Caco-2 (cell line): ENCODE measurements around the gene LGALS14. TPM values are rescaled to one million over a fixed set of nuclear protein-coding genes. Genes with fewer than 3 reads are reported as not detected.

Experiments
- BruUV-seq: library from RNA; stranded (reverse); fragments of 400-500 nt; replicated peaks from 2 replicates; lab custom pipeline; 2021; lab: Mats Ljungman, UMichigan
- CTCF ChIA-PET: fragments of 300-600 bp; sonication (Branson Sonifier 250); formaldehyde crosslinking; loops from one replicate; lab custom pipeline; 2022; ENCODE audit warnings: antibody characterized with exemption; lab: Charles Lee
- POLR2A ChIA-PET: fragments of 300-600 bp; sonication (Branson Sonifier 250); formaldehyde crosslinking; loops from one replicate; lab custom pipeline; 2022; ENCODE audit warnings: antibody characterized with exemption; lab: Charles Lee
- DNase-seq, 2 experiments: peaks; one replicate each; pipeline versions ENCODE4 v3.0.0 to v3.0.0-alpha.2; 2020 to 2022
- H3K27me3 ChIP-seq: replicated peaks from 2 replicates; pipeline ENCODE4 v1.6.0; 2011; ENCODE audit warnings: low read length; ENCODE audit not compliant: control insufficient read depth, insufficient read depth
- H3K36me3 ChIP-seq: 2 replicates; pipeline ENCODE4 v1.5.1; 2011; ENCODE audit warnings: low read length; ENCODE audit not compliant: control insufficient read depth, insufficient read depth
- H3K4me1 ChIP-seq: fragments of 250-450 bp; sonication (Bioruptor Pico); 2 replicates; pipeline ENCODE4 v1.5.1; 2020; ENCODE audit warnings: mild to moderate bottlenecking
- H3K4me3 ChIP-seq: 2 replicates; pipeline ENCODE4 v1.5.1; 2011; ENCODE audit warnings: low read depth, mild to moderate bottlenecking, control low read depth, low read length
- H3K9me3 ChIP-seq: fragments of 250-450 bp; sonication (Bioruptor Pico); 2 replicates; pipeline ENCODE4 v1.5.1; 2020; ENCODE audit warnings: mild to moderate bottlenecking, moderate library complexity
- H3K27ac Mint-ChIP-seq: one replicate; pipeline ENCODE4 v1.8.0; 2022; ENCODE audit warnings: mixed read lengths; ENCODE audit not compliant: unreplicated experiment
- H3K27me3 Mint-ChIP-seq: one replicate; pipeline ENCODE4 v1.8.0; 2022; ENCODE audit warnings: mixed read lengths; ENCODE audit not compliant: insufficient read depth, unreplicated experiment
- H3K36me3 Mint-ChIP-seq: one replicate; pipeline ENCODE4 v1.8.0; 2022; ENCODE audit warnings: mild to moderate bottlenecking, mixed read lengths; ENCODE audit not compliant: insufficient read depth, unreplicated experiment
- H3K4me1 Mint-ChIP-seq: one replicate; pipeline ENCODE4 v1.8.0; 2022; ENCODE audit warnings: low read depth, mixed read lengths; ENCODE audit not compliant: unreplicated experiment
- H3K4me3 Mint-ChIP-seq: one replicate; pipeline ENCODE4 v1.8.0; 2022; ENCODE audit warnings: mild to moderate bottlenecking, moderate library complexity, mixed read lengths; ENCODE audit not compliant: unreplicated experiment
- H3K9me3 Mint-ChIP-seq: one replicate; pipeline ENCODE4 v1.8.0; 2022; ENCODE audit warnings: mixed read lengths; ENCODE audit not compliant: unreplicated experiment
- intact Hi-C: fragments of 100-400 bp; cut with micrococcal nuclease; formaldehyde crosslinking; loops from one replicate; pipeline ENCODE4 v1.10.0; 2022; ENCODE audit not compliant: unreplicated experiment
- total RNA-seq: library from RNA; stranded (reverse); gene quantifications from 2 replicates; pipeline ENCODE4 v1.2.3, GENCODE V29; 2022
- TF ChIP-seq, protein P1 (sequence below), 2 experiments: fragments of 200-600 bp in 1 of 2; IDR thresholded peaks; 1 replicate in 1 of 2; 2 replicates in 1 of 2; pipeline versions ENCODE4 v1.5.1 to v1.8.0; 2011 to 2022; ENCODE audit warnings: antibody characterized with exemption in 1 of 2, control low read depth in 1 of 2, inconsistent platforms in 1 of 2, low read depth in 1 of 2, low read length in 1 of 2, mild to moderate bottlenecking in 1 of 2, moderate library complexity in 1 of 2; ENCODE audit not compliant: insufficient read depth in 1 of 2, severe bottlenecking in 1 of 2, unreplicated experiment in 1 of 2

LGALS14 gene
- total RNA-seq, 1 experiment from 2014 or later = 1.2 TPM

GRCh38 chr19:39736088-39736487 is 31.8 kb downstream of the LGALS14 start:
- BruUV-seq = no TSS peak
- no peak overlapping the region for H3K4me3 ChIP-seq
- no peaks in the 10 kb centered on the region for H3K36me3 ChIP-seq
- Mint-ChIP-seq H3K27ac (no peak overlapping the region), H3K4me1 (no peaks in the 10 kb centered on the region), H3K27me3 (peaks cover 9% of the 10 kb centered on the region), H3K9me3 (no peaks in the 10 kb centered on the region), H3K36me3 (no peaks in the 10 kb centered on the region), H3K4me3 (no peak overlapping the region)
- ChIA-PET POLR2A (no interaction called here), CTCF (no interaction called here)
- no peaks in the 10 kb centered on the region for H3K9me3 ChIP-seq
- intact Hi-C loops = no loop called here
- peaks cover 2% of the 10 kb centered on the region; the same call in 1 of the 2 replicates for H3K27me3 ChIP-seq
- TF ChIP-seq, protein P1, sequence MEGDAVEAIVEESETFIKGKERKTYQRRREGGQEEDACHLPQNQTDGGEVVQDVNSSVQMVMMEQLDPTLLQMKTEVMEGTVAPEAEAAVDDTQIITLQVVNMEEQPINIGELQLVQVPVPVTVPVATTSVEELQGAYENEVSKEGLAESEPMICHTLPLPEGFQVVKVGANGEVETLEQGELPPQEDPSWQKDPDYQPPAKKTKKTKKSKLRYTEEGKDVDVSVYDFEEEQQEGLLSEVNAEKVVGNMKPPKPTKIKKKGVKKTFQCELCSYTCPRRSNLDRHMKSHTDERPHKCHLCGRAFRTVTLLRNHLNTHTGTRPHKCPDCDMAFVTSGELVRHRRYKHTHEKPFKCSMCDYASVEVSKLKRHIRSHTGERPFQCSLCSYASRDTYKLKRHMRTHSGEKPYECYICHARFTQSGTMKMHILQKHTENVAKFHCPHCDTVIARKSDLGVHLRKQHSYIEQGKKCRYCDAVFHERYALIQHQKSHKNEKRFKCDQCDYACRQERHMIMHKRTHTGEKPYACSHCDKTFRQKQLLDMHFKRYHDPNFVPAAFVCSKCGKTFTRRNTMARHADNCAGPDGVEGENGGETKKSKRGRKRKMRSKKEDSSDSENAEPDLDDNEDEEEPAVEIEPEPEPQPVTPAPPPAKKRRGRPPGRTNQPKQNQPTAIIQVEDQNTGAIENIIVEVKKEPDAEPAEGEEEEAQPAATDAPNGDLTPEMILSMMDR (IDR thresholded peaks at IDR 0.05; ENCODE audit: insufficient read depth in 1 of 2, low read depth in 1 of 2, low read length in 1 of 2, severe bottlenecking in 1 of 2, unreplicated experiment in 1 of 2) = no peak
- no peaks in the 10 kb centered on the region for H3K4me1 ChIP-seq
- no peak for DNase-seq

DNA sequence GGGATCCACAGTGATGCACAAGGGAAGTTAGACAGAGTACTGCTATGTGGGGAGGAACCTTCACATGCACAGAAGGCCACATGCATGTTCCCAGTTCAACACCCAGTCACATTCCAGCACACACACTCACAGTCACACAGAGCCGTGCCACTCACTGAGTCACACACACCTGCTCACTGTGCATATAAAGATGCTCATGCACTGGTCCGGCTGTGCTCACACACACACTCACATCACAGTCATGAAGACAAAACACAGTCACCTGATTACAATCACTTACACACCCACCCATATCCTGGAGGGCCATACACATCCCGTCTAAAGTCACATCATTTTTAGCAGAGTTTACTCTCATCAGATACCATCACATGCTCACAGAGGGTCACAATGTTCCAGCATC is 33.1 kb downstream of the LGALS14 start:
- Mint-ChIP-seq H3K27ac (no peak overlapping the region), H3K27me3 (peaks cover 9% of the 10 kb centered on the region), H3K36me3 (no peaks in the 10 kb centered on the region), H3K9me3 (no peaks in the 10 kb centered on the region), H3K4me3 (no peak overlapping the region), H3K4me1 (no peaks in the 10 kb centered on the region)
- TF ChIP-seq, protein P1 (IDR thresholded peaks at IDR 0.05; ENCODE audit: insufficient read depth in 1 of 2, low read depth in 1 of 2, low read length in 1 of 2, severe bottlenecking in 1 of 2, unreplicated experiment in 1 of 2) = no peak
- no peak overlapping the region for H3K4me3 ChIP-seq
- peaks cover 2% of the 10 kb centered on the region; the same call in 1 of the 2 replicates for H3K27me3 ChIP-seq
- no peaks in the 10 kb centered on the region for H3K36me3 ChIP-seq
- intact Hi-C loops = no loop called here
- H3K9me3 ChIP-seq = no peaks in the 10 kb centered on the region
- no peaks in the 10 kb centered on the region for H3K4me1 ChIP-seq
- no TSS peak for BruUV-seq
- no peak for DNase-seq
- ChIA-PET CTCF (no interaction called here), POLR2A (no interaction called here)

- peaks cover 2% of the 10 kb centered on the region; the same call in 1 of the 2 replicates for H3K27me3 ChIP-seq
- no peaks in the 10 kb centered on the region for H3K9me3 ChIP-seq
- Mint-ChIP-seq H3K36me3 (no peaks in the 10 kb centered on the region), H3K9me3 (no peaks in the 10 kb centered on the region), H3K4me3 (no peak within 1 kb of the TSS), H3K27ac (no peak within 1 kb of the TSS), H3K27me3 (peaks cover 9% of the 10 kb centered on the region), H3K4me1 (no peaks in the 10 kb centered on the region)
- no peak for DNase-seq
- no TSS peak for BruUV-seq
- CTCF ChIA-PET = no interaction called here
- intact Hi-C loops = no loop called here
- POLR2A ChIA-PET = no interaction called here
- H3K4me3 ChIP-seq = no peak within 1 kb of the TSS
- no peaks in the 10 kb centered on the region for H3K4me1 ChIP-seq
- TF ChIP-seq, protein P1 (IDR thresholded peaks at IDR 0.05; ENCODE audit: insufficient read depth in 1 of 2, low read depth in 1 of 2, low read length in 1 of 2, severe bottlenecking in 1 of 2, unreplicated experiment in 1 of 2) = no peak
- H3K36me3 ChIP-seq = no peaks in the 10 kb centered on the region
These were observed 33.6 kb downstream of the LGALS14 start, which contains the start of gene CLC for GRCh38 chr19:39737891-39738290. TSS of gene CLC (minus strand) at chr19:39738029. CDS start at chr19:39737952, 77 bp downstream.
